ENCODE data around the gene CEP57. TPM values are rescaled to one million over a fixed set of nuclear protein-coding genes. Genes with fewer than 3 reads are reported as not detected.

Gene CEP57
- total RNA-seq, 2 donors from 2014 or later, result 23.6 to 26.3 TPM

DNA sequence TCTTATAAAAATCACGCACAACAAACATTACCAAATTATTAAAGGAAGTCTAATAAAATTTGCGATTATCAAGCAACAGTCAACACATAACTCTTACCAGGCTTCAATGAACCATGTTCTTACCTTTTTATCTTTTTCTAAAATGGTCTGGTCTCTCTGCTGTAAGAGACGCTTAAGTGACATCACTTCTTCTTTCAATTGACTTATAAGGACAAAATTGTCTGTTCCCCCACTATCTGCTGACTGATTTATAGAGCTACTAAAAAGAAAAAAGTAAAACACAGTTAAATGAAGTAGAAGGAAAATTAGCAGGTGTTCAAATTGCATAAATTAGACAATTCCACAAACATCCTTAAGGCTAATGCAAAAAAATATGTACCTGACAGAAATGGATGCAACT, 11.6 kb upstream of the CEP57 start:
- H3K4me1 ChIP-seq (ENCODE audit: control insufficient read depth in 1 of 2, low read depth in 2 of 2), result no peaks in the 10 kb centered on the region
- no peak overlapping the region for H3K27ac ChIP-seq
- H3K4me3 ChIP-seq, result no peak overlapping the region
- peaks cover 29% of the 10 kb centered on the region for H3K36me3 ChIP-seq
- H3K9me3 ChIP-seq, result no peaks in the 10 kb centered on the region
- DNase-seq (ENCODE audit: low spot score) (no peak), ATAC-seq (ENCODE audit: insufficient number of reproducible peaks, low FRiP score, low read depth) (no peak)
- no peaks in the 10 kb centered on the region for H3K27me3 ChIP-seq (replicated peaks; ENCODE audit: insufficient read depth)
- TF ChIP-seq, protein P1, sequence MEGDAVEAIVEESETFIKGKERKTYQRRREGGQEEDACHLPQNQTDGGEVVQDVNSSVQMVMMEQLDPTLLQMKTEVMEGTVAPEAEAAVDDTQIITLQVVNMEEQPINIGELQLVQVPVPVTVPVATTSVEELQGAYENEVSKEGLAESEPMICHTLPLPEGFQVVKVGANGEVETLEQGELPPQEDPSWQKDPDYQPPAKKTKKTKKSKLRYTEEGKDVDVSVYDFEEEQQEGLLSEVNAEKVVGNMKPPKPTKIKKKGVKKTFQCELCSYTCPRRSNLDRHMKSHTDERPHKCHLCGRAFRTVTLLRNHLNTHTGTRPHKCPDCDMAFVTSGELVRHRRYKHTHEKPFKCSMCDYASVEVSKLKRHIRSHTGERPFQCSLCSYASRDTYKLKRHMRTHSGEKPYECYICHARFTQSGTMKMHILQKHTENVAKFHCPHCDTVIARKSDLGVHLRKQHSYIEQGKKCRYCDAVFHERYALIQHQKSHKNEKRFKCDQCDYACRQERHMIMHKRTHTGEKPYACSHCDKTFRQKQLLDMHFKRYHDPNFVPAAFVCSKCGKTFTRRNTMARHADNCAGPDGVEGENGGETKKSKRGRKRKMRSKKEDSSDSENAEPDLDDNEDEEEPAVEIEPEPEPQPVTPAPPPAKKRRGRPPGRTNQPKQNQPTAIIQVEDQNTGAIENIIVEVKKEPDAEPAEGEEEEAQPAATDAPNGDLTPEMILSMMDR (IDR thresholded peaks at IDR 0.05), result no peak

DNA sequence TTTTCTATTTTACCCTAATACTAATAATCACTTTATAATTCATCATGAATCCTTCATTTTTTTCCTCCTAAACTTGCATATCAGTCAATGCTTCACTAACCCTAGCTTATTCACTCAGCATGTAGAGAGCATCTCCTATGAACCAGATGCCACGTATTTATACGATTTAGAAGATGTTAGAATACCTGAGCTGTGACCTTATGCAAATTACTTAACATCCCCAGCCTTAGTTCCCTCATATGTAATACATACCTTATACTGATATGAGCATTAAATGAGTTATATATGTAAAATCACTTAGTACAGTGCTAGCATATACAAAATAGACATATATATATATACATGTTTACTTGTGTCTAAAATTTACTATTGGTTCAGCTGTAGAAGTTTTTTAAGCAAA, 9.8 kb upstream of the CEP57 start:
- no peaks in the 10 kb centered on the region for H3K9me3 ChIP-seq
- TF ChIP-seq, protein P1 (IDR thresholded peaks at IDR 0.05), result no peak
- DNase-seq (ENCODE audit: low spot score) (no peak), ATAC-seq (ENCODE audit: insufficient number of reproducible peaks, low FRiP score, low read depth) (no peak)
- no peak overlapping the region for H3K27ac ChIP-seq
- H3K4me3 ChIP-seq, result no peak overlapping the region
- H3K4me1 ChIP-seq (ENCODE audit: control insufficient read depth in 1 of 2, low read depth in 2 of 2), result no peaks in the 10 kb centered on the region
- H3K36me3 ChIP-seq, result peaks cover 34% of the 10 kb centered on the region
- H3K27me3 ChIP-seq (replicated peaks; ENCODE audit: insufficient read depth), result no peaks in the 10 kb centered on the region

DNA sequence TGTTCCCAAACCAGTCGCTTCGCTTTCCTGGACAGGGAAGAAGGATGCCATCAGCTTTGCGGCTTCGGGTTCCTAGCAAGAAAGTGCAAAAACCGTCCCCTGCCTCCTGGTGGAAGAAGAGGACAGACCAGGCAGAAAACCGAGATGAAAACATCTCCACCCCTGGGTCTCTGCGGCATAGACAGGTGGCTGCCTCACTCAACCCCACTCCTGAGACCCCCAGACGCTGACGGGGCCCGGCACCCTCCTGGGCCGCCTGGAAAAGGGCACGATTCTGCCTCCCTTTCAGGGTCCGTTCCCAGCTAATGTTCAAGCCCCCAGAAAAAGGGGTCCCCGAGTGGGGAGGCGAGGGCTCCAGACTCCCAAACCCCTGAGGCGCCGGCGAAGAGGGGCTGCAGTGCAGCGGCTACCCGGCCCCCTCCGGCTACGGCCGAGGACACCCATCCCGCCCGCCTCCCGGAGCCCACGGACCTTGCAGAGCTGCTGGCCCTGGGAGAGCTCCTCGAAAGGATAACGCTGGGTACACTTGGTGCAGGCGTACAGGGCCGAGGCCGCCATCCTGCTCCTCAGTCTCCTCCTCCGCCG, 1.3 kb upstream of the CEP57 start:
- no peaks in the 10 kb centered on the region for H3K9me3 ChIP-seq
- peak overlapping the region; percentile 98 to 99 for H3K27ac ChIP-seq
- TF ChIP-seq, protein P1 (IDR thresholded peaks at IDR 0.05), result no peak
- H3K36me3 ChIP-seq, result peaks cover 25% of the 10 kb centered on the region
- peaks cover 5 to 28% of the 10 kb centered on the region in 2 donors for H3K4me1 ChIP-seq (ENCODE audit: control insufficient read depth in 1 of 2, low read depth in 2 of 2)
- H3K4me3 ChIP-seq, result peak overlapping the region; percentile 82
- ATAC-seq (ENCODE audit: insufficient number of reproducible peaks, low FRiP score, low read depth) (no peak), DNase-seq (ENCODE audit: low spot score) (peak; percentile 2)
- H3K27me3 ChIP-seq (replicated peaks; ENCODE audit: insufficient read depth), result no peaks in the 10 kb centered on the region

DNA sequence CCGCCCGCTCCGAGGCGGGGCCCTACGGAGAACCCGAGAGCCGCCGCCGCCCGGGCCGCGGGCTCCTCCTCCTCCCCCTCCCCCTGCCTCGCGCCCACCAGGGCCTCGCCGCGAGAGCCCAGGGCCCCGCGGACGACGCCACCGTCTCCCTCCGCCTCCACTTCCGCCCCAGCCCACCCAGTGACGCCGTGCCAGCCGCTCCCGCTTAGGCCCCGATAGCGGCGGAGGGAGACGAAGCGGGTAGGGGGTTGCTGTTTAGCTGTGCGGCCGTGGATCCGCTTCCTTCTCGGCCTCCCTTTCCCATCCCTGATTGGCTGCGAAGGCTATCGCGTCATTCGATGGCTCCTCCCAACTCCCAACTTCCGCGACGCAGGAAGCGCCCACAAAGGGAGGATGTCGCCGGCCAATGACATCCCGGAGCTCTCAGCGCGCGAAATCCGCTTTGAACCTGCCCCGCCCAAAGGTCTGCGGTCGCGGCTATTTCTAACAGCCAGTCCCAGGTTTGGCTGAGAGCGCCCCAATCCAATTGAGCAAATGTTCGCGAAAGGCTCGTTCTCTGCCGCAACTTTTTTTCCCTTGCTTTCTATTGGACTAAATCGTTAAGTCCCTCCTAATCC, 684 bp upstream of the CEP57 start, which contains the start of gene FAM76B:
TSS of gene FAM76B (minus strand) at position 277 of the 617 bp plus-strand sequence. CDS start 304 bp downstream, outside the sequence.
- Histone ChIP-seq H3K4me1 (ENCODE audit: control insufficient read depth in 1 of 2, low read depth in 2 of 2) (peaks cover 5 to 28% of the 10 kb centered on the region in 2 donors), H3K27ac (peak within 1 kb of the TSS; percentile 98 to 99), H3K4me3 (peak within 1 kb of the TSS; percentile 82), H3K27me3 (replicated peaks; ENCODE audit: insufficient read depth) (no peaks in the 10 kb centered on the region), H3K36me3 (peaks cover 21% of the 10 kb centered on the region), H3K9me3 (no peaks in the 10 kb centered on the region)
- DNase-seq (ENCODE audit: low spot score), result peak; percentile 88
- peak; percentile 97 for ATAC-seq (ENCODE audit: insufficient number of reproducible peaks, low FRiP score, low read depth)
- TF ChIP-seq, protein P1 (IDR thresholded peaks at IDR 0.05), result no peak

DNA sequence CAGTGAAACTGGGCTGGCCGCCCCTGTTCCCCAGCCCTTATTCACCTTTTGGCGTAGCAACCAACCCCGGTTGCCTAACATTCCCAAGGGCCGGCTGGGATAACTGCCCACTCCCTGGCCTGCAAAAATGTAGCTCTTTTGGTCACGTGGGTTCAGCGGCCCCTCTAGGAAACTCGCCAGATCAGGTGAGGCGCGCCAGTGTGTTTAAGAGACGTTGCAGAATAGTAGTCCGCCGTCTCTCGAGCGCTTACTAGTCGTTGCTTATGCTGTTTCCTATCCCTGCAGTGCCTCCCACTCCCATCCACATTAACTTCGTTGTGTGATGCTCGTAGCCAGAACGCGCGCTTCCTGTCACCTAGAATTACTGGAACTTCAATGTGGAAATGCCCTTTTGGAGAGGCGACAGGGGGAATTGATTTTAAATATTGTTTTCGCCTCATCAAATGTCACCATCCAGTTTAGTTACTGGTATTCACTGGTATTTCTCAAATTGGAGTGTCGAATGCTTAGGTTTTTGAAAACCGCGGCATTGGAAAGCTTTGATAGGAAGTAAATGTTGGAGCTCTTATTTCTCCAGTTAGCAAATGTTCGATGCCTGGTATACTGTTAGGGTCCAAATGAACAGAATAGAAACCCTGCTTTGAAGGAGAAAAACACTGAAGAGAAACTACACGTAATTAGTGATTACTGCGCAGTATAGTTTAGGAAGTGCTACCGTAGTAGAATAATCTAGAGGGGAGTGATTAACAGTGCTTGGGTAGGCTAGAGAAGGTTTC, 823 bp downstream of the CEP57 start:
- Histone ChIP-seq H3K27me3 (replicated peaks; ENCODE audit: insufficient read depth) (no peaks in the 10 kb centered on the region), H3K27ac (peak overlapping the region; percentile 98 to 99), H3K4me3 (peak overlapping the region; percentile 82), H3K4me1 (ENCODE audit: control insufficient read depth in 1 of 2, low read depth in 2 of 2) (peaks cover 5 to 28% of the 10 kb centered on the region in 2 donors), H3K9me3 (no peaks in the 10 kb centered on the region), H3K36me3 (peaks cover 9% of the 10 kb centered on the region)
- ATAC-seq (ENCODE audit: insufficient number of reproducible peaks, low FRiP score, low read depth), result no peak
- DNase-seq (ENCODE audit: low spot score), result peak; percentile 30
- TF ChIP-seq, protein P1 (IDR thresholded peaks at IDR 0.05), result no peak

Data from thoracic aorta (tissue), 2 donors.